ENCODE data around the gene TICAM1. TPM values are rescaled to one million over a fixed set of nuclear protein-coding genes. Genes with fewer than 3 reads are reported as not detected.

Gene TICAM1
- total and polyA plus RNA-seq, 2 of the 13 experiments (the other 11 are each of a cell fraction or from before 2014, with no cell fraction given): 0.33 to 0.95 TPM

GRCh38 chr19:4815426-4816201, 15.9 kb downstream of the TICAM1 start (continued):
- TF ChIP-seq ZBTB40 (IDR thresholded peaks at IDR 0.05) (no peak), ZBTB40 (CRISPR knock-in tag; IDR thresholded peaks at IDR 0.05) (no peak), CBX5 (CRISPR knock-in tag; IDR thresholded peaks at IDR 0.05; ENCODE audit: borderline replicate concordance) (peak; percentile 18; the same call in 1 of the 2 replicates), SP2 (CRISPR knock-in tag; IDR thresholded peaks at IDR 0.05) (peak; percentile 69), IRX3 (CRISPR knock-in tag; IDR thresholded peaks at IDR 0.05; ENCODE audit: borderline replicate concordance, low read depth) (no peak), ZNF563 (CRISPR knock-in tag; IDR thresholded peaks at IDR 0.05) (no peak; the same call in 1 of the 2 replicates), POLR2AphosphoS2 (IDR thresholded peaks at IDR 0.05; ENCODE audit: low read depth, low read length) (no peak), FIP1L1 (IDR thresholded peaks at IDR 0.05; ENCODE audit: borderline replicate concordance, insufficient read depth, low read depth, low read length) (no peak), ZNF253 (CRISPR knock-in tag; IDR thresholded peaks at IDR 0.05; ENCODE audit: borderline replicate concordance) (0 out of 2 replicates have a peak, but pooled peaks have one; percentile 18), SP4 (CRISPR knock-in tag; IDR thresholded peaks at IDR 0.05) (no peak; the same call in 1 of the 2 replicates), FOXO1 (CRISPR knock-in tag; IDR thresholded peaks at IDR 0.05) (no peak), NBN (conservative IDR thresholded peaks at IDR 0.05) (no peak), MYC (CRISPR knock-in tag; IDR thresholded peaks at IDR 0.05; ENCODE audit: borderline replicate concordance) (peak; percentile 94), ZNF276 (CRISPR knock-in tag; IDR thresholded peaks at IDR 0.05; ENCODE audit: low read depth) (0 out of 2 replicates have a peak, but pooled peaks have one; percentile 23), ZNF775 (CRISPR knock-in tag; IDR thresholded peaks at IDR 0.05; ENCODE audit: borderline replicate concordance) (no peak), ZNF337 (CRISPR knock-in tag; IDR thresholded peaks at IDR 0.05; ENCODE audit: borderline replicate concordance, low read depth) (no peak), MATR3 (CRISPR knock-in tag; IDR thresholded peaks at IDR 0.05) (no peak), ZNF3 (CRISPR knock-in tag; IDR thresholded peaks at IDR 0.05) (no peak)
- TF ChIP-seq, protein P1, sequence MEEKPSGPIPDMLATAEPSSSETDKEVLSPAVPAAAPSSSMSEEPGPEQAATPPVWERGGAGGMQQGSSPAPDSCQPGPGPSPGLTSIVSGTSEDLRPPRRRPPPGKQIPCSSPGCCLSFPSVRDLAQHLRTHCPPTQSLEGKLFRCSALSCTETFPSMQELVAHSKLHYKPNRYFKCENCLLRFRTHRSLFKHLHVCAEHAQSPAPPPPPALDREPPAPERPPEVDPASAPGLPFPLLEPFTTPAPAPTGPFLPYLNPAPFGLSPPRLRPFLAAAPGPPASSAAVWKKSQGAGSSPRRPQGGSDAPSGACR (CRISPR knock-in tag; IDR thresholded peaks at IDR 0.05): no peak

All from HepG2 (cell line).